Activated naive CD8-positive, alpha-beta T cell treated with anti-CD3 and anti-CD28 coated beads, Interleukin-2, amount 10 ng/mL, durations not matched to agents 7 days and 5 days (primary cell): ENCODE data around the gene CBARP. TPM values are rescaled to one million over a fixed set of nuclear protein-coding genes. Genes with fewer than 3 reads are reported as not detected.
"Not testable (repeated sequence)": the region's sequence is repeated elsewhere in the genome, so short reads cannot be mapped to it uniquely, and the experiment has no call there.

Source experiments
- ATAC-seq: fragments of 150-1000 bp; cut with Tn5 transposase; one replicate; pipeline ENCODE4 v1.10.0; 2021; ENCODE audit warnings: low read depth, moderate library complexity
- POLR2A ChIA-PET: fragments of 350-600 bp; sonication (Branson Sonifier 250); formaldehyde crosslinking; loops from one replicate; lab custom pipeline; 2021; ENCODE audit warnings: antibody characterized with exemption; lab: Charles Lee
- DNase-seq: peaks from one replicate; pipeline ENCODE4 v3.0.0; 2021
- H3K27ac Mint-ChIP-seq: one replicate; pipeline ENCODE4 v1.8.0; 2022; ENCODE audit warnings: mild to moderate bottlenecking, mixed read lengths
- H3K27me3 Mint-ChIP-seq: one replicate; pipeline ENCODE4 v1.8.0; 2022; ENCODE audit warnings: mild to moderate bottlenecking, moderate library complexity, mixed read lengths
- H3K36me3 Mint-ChIP-seq: one replicate; pipeline ENCODE4 v1.8.0; 2021; ENCODE audit warnings: mild to moderate bottlenecking, mixed read lengths
- H3K4me1 Mint-ChIP-seq: one replicate; pipeline ENCODE4 v1.8.0; 2021; ENCODE audit warnings: mixed read lengths
- H3K4me3 Mint-ChIP-seq: one replicate; pipeline ENCODE4 v1.8.0; 2022; ENCODE audit warnings: mild to moderate bottlenecking, moderate library complexity, mixed read lengths
- H3K9me3 Mint-ChIP-seq: one replicate; pipeline ENCODE4 v1.8.0; 2021; ENCODE audit warnings: mixed read lengths
- total RNA-seq, 2 experiments: library from RNA; stranded (reverse); gene quantifications; one replicate each; pipeline ENCODE4 v1.2.3, GENCODE V29; 2021

CBARP gene
- total RNA-seq, 2 experiments from 2014 or later, result 0.14 to 0.17 TPM

- POLR2A ChIA-PET, result interaction anchor here (1.4 kb wide), 1 partner anchor 13 kb away, joined by 3 read pairs; no protein-coding TSS in a partner anchor
- not testable (repeated sequence) for H3K27ac Mint-ChIP-seq, H3K27me3 Mint-ChIP-seq, H3K9me3 Mint-ChIP-seq, H3K36me3 Mint-ChIP-seq, ATAC-seq, H3K4me3 Mint-ChIP-seq, DNase-seq
- H3K4me1 Mint-ChIP-seq, result peaks cover 11% of the 10 kb centered on the region
Measured at GRCh38 chr19:1200614-1201013, 37.2 kb downstream of the CBARP start.

- peaks cover 10% of the 10 kb centered on the region for H3K4me1 Mint-ChIP-seq
- H3K4me3 Mint-ChIP-seq, result no peak overlapping the region
- POLR2A ChIA-PET, result interaction anchor here (1.1 kb wide), 1 partner anchor 67 kb away, joined by 3 read pairs; no protein-coding TSS in a partner anchor
- no peak overlapping the region for H3K27ac Mint-ChIP-seq
- DNase-seq (no peak), ATAC-seq (no peak)
- no peaks in the 10 kb centered on the region for H3K9me3 Mint-ChIP-seq
- no peaks in the 10 kb centered on the region for H3K36me3 Mint-ChIP-seq
- H3K27me3 Mint-ChIP-seq, result no peaks in the 10 kb centered on the region
Measured at GRCh38 chr19:1199531-1199930, 38.3 kb downstream of the CBARP start.

- Mint-ChIP-seq H3K36me3 (no peaks in the 10 kb centered on the region), H3K27me3 (no peaks in the 10 kb centered on the region), H3K9me3 (no peaks in the 10 kb centered on the region), H3K27ac (peak overlapping the region; percentile 71), H3K4me3 (no peak overlapping the region), H3K4me1 (peaks cover 16% of the 10 kb centered on the region)
- DNase-seq (no peak), ATAC-seq (peak; percentile 82)
- POLR2A ChIA-PET, result interaction anchor here (1.1 kb wide), 1 partner anchor 14 kb away, joined by 3 read pairs; no protein-coding TSS in a partner anchor
Measured at GRCh38 chr19:1189419-1189818, 48.4 kb downstream of the CBARP start.

GRCh38 chr19:1183543-1184172 lies 54.1 kb downstream of the CBARP start:
- Mint-ChIP-seq H3K9me3 (no peaks in the 10 kb centered on the region), H3K4me1 (peaks cover 5% of the 10 kb centered on the region), H3K36me3 (no peaks in the 10 kb centered on the region), H3K27ac (no peak overlapping the region), H3K4me3 (no peak overlapping the region), H3K27me3 (peaks cover 1% of the 10 kb centered on the region)
- ATAC-seq (no peak), DNase-seq (no peak)
- POLR2A ChIA-PET, result no interaction called here

GRCh38 chr19:1182727-1183126 lies 55.1 kb downstream of the CBARP start:
- Mint-ChIP-seq H3K4me1 (peaks cover 5% of the 10 kb centered on the region), H3K4me3 (no peak overlapping the region), H3K27me3 (peaks cover 1% of the 10 kb centered on the region), H3K9me3 (no peaks in the 10 kb centered on the region), H3K36me3 (no peaks in the 10 kb centered on the region), H3K27ac (no peak overlapping the region)
- POLR2A ChIA-PET, result interaction anchor here (0.7 kb wide), 1 partner anchor 98 kb away, joined by 3 read pairs; no protein-coding TSS in a partner anchor
- DNase-seq (no peak), ATAC-seq (no peak)

GRCh38 chr19:1182068-1182467 lies 55.7 kb downstream of the CBARP start:
- Mint-ChIP-seq H3K4me1 (peaks cover 7% of the 10 kb centered on the region), H3K36me3 (no peaks in the 10 kb centered on the region), H3K4me3 (no peak overlapping the region), H3K27ac (no peak overlapping the region), H3K9me3 (no peaks in the 10 kb centered on the region), H3K27me3 (peaks cover 1% of the 10 kb centered on the region)
- DNase-seq (no peak), ATAC-seq (no peak)
- POLR2A ChIA-PET, result no interaction called here

GRCh38 chr19:1181606-1182005 lies 56.2 kb downstream of the CBARP start:
- H3K27ac Mint-ChIP-seq, result no peak overlapping the region
- POLR2A ChIA-PET, result interaction anchor here (0.6 kb wide), 1 partner anchor 14 kb away, joined by 3 read pairs; no protein-coding TSS in a partner anchor
- ATAC-seq, result no peak

More at GRCh38 chr19:1181606-1182005, 56.2 kb downstream of the CBARP start:
- Mint-ChIP-seq H3K27me3 (peaks cover 1% of the 10 kb centered on the region), H3K4me1 (peaks cover 7% of the 10 kb centered on the region), H3K4me3 (no peak overlapping the region), H3K9me3 (no peaks in the 10 kb centered on the region), H3K36me3 (no peaks in the 10 kb centered on the region)
- no peak for DNase-seq

Other genes starting within 250 kb of the CBARP start
- gene GRIN3B, start 237.6 kb downstream of the CBARP start, total RNA-seq, result not detected
- 100 to 1,000 TPM; 231 to 235 TPM for gene TMEM259, start 216.9 kb downstream of the CBARP start, total RNA-seq
- gene RNU6-2, start 216.5 kb downstream of the CBARP start, total RNA-seq, result not detected
- gene CNN2, start 211.4 kb downstream of the CBARP start, total RNA-seq, result 100 to 1,000 TPM; 340 to 353 TPM
- 100 to 1,000 TPM; 145 to 146 TPM for gene ABCA7, start 197.9 kb downstream of the CBARP start, total RNA-seq
- gene ARHGAP45, start 170.8 kb downstream of the CBARP start, total RNA-seq, result 100 to 1,000 TPM; 576 to 581 TPM
- gene POLR2E, start 142.6 kb downstream of the CBARP start, total RNA-seq, result 100 to 1,000 TPM; 142 to 163 TPM
- gene GPX4, start 134.0 kb downstream of the CBARP start, total RNA-seq, result 100 to 1,000 TPM; 194 to 206 TPM
- 10 to 100 TPM; 77.7 to 90.6 TPM for gene SBNO2, start 63.7 kb downstream of the CBARP start, total RNA-seq
- 10 to 100 TPM; 87.1 to 87.2 TPM for gene STK11, start 32.2 kb downstream of the CBARP start, total RNA-seq
- gene ATP5F1D, start 3.7 kb upstream of the CBARP start, total RNA-seq, result 100 to 1,000 TPM; 157 to 161 TPM
- 10 to 100 TPM; 75.2 to 80.7 TPM for gene MIDN, start 10.6 kb upstream of the CBARP start, total RNA-seq
- gene CIRBP, start 31.3 kb upstream of the CBARP start, total RNA-seq, result 100 to 1,000 TPM; 327 to 342 TPM
- gene FAM174C, start 37.5 kb upstream of the CBARP start, total RNA-seq, result 10 to 100 TPM; 44.5 to 48.3 TPM
- not detected for gene EFNA2, start 47.9 kb upstream of the CBARP start, total RNA-seq
- gene NDUFS7, start 145.9 kb upstream of the CBARP start, total RNA-seq, result 100 to 1,000 TPM; 103 to 106 TPM
- gene GAMT, start 163.5 kb upstream of the CBARP start, total RNA-seq, result 10 to 100 TPM; 17.9 to 18.9 TPM
- gene DAZAP1, start 169.6 kb upstream of the CBARP start, total RNA-seq, result 100 to 1,000 TPM; 214 to 217 TPM
- gene RPS15, start 200.4 kb upstream of the CBARP start, total RNA-seq, result 1,000 to 10,000 TPM; 1,438 to 1,457 TPM
- under 1 TPM; 0.06 to 0.11 TPM for gene APC2, start 212.1 kb upstream of the CBARP start, total RNA-seq
- gene C19orf25, start 241.2 kb upstream of the CBARP start, total RNA-seq, result 10 to 100 TPM; 48.0 to 51.2 TPM